ENCODE results near the gene ETV5.

The ETV5 gene

DNA sequence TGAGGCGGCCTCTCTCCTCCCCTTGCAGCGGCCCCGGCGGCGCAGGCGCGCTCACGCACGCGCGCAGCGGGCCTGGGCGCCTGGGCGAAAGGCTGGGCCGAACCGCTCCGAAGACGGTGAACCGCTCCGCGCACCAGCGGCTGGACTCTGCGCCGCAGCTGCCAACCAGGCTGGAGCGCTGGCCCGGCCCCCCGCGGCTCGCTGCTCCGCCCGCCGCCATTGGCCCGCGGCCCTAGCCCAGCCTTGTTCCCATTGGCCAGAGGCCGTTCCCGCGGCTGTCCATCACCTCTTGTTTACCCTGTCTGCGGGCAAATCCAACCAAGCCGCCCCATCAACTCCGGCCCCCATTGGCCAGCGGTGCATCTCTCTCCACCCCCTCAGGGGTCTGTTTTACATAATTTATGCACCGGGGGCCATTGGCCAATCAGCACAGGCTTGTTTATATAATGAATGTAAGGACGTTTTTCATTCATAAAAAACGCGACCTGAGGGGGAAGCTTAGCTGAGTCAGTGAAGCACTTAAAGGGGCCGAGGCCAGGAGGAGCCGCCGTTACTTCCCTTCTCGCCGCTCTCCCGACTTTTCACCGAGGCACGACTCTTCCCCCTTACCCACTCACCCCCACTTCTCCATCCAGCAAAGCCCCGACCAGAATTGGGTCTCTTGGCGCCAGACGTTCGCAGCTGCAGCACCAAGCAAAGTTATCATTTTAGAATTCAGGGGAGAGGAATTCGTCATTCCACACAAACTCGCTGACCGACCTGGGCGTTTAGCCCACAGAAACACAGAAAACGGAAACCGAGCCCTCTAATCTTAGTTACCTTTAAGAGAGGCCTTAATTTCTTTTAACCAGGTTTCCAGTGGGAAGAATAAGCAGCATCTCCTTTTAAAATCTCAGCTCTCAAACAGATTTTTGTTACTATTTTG is at the start of gene ETV5:
TSS of gene ETV5 (minus strand) at position 149 of the 925 bp plus-strand sequence. CDS start 3,221 bp downstream, outside the sequence.
- DNase-seq, result peak; percentile 100

DNA sequence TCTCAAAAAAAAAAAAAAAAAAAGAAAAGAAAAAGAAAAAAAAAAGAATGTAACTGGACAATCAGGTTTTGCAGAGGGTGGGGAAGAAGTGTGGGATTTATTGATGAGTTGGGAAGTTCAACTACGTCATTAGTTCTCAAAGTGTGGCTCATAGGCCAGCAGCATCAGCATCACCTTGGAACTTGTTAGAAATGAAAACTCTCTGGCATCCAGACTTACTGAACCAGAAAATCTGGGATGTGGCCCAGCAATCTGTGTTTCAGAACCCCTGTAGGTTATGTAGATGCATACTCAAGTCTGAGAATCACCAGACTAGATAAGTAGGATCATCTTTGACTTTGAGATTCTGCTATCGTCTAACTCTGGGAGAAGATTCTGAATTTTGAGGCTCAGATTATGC is 45.8 kb upstream of the ETV5 start:
- no peak for DNase-seq

DNA sequence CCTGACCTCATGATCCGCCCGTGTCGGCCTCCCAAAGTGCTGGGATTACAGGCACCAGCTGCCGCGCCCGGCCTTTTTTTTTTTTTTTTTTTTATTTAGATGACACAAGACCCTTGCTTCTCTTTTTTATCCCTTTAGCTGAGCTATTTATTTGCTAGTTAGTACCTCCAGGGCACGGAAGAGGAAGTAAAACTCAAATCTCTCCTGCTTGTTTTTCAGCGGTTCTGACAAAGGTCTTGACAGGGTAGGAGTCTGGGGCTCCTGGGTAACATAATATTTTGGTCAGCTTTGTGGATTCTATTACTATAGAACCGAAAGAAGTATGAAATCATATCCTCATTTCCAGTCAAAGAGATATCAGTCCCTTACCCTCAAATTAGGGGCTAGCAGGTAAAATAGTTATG is 44.0 kb upstream of the ETV5 start:
- no peak for DNase-seq

DNA sequence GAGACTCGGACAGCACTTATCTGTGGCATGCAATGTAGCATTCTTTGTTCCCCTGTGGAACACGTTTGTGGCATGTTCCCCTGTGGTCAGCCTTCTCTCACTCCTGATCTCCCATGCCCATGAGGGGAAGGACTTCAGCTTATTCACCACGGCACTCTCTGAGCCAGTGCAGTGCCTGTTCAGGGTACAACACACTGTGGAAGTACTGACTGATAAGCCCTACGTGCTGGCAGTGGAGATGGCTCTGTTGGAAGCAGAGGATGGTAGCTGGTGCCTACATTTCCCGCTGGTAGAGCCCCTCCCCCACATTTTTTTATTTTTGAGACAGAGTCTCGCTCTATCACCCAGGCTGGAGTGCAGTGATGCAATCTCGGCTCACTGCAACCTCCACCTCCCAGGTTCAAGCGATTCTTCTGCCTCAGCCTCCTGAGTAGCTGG is 43.5 kb upstream of the ETV5 start:
- DNase-seq, result no peak

DNA sequence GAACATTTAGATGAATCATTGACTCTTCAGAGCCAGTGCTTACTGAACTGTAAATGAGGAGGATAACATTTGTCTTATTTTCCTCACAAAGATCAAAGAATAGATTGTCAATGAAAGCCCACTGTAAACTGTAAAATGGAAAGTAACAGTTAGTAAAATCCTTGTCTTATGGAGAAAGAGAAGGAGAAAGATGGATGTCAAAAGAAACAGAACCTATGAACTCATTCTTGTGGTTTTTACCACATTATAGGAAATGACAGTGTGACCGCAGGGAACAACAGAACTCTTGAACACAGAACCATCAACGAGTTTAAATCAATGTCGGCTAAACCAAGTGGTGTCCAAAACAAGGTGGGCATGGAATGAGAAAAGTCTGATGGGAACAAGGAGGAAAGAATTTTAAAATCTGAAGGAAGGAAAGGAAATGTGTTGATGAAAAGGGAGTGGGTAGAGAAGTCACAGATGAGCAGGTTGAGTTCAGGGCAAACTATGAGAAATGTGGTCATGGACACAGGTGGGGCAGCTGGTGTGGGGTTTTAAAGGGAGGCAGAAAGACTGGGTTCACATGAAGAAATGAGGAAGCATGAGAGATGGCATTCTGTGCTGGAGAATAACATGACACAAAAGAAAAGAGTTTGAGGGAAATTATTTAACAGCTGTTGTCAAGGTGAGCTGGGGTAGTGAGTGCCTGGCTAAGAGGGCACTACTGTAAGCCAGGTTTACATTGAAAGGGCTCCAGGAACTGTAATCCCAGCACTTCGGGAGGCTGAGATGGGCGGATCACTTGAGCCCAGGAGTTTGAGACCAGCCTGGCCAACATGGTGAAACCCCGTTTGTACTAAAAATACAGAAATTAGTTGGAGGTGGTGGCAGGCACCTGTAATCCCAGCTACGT is 42.4 kb upstream of the ETV5 start:
- no peak for DNase-seq

DNA sequence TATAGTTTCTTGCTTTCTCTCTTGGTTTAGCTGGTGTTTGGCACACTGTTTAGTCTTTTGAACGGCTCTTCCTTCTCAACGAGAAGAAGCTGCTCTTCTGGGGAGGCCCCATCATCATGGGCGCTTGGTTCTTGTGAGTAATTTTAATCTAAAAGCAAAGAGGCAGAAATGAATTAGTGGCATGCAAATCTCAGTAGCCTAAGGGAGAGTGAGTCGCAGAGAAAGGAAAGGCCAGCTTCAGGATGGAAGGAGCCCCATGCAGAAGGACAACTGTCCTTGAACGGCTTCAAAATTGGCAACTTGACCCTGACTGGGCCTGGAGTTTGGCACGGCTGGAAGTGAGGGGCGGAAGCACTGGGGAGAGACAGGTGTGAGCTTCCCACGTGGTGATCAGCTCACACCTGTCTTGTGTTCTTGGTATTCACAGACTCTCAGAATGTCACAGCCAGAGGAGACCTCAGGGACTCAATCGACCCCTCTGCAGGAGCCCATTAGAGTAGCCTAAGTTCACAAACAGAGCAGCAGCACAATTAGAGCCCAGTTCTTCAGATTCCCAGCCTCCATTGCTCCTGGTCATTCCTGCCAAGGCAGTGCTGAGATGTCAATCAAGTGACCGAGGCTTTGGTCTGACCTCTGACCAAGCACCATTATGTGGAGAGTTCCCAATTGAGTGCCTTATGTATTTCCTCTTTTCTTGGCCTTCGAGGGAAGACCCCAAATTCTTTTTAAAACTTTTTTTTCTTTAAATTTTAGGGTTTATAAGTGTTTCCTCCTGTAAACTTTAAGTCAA is 41.3 kb upstream of the ETV5 start:
- DNase-seq, result no peak

DNA sequence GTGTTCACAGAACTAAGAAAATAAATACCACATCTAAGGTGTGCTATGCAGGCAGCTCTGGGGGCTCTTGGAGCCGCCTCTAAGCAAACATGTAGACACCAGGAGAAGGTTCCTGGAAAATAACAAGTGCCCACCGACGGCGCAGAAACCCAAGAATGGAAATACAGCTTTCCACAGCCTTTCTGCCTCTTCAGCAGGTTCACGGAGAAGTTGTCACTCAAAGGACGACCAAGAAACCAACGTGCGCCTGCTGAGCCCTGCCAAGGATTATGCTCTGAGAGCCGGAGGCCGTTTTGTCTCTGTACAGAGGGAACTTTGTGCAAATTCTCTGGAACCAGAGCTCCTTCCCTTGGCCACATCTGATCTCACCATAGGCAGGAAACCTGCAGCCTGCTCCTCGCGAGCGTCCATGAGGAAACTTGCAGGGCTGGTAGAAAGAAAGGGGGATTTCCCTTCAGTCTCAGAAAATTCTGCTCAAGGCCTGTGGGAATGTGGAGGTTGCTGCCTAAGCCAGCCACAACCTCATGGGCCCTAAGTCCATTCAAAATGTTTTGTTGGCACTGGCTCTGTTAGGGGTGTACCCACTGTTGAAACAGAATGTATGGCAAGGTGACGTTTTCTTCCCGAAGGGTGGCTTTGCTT is 40.6 kb upstream of the ETV5 start:
- no peak for DNase-seq

DNA sequence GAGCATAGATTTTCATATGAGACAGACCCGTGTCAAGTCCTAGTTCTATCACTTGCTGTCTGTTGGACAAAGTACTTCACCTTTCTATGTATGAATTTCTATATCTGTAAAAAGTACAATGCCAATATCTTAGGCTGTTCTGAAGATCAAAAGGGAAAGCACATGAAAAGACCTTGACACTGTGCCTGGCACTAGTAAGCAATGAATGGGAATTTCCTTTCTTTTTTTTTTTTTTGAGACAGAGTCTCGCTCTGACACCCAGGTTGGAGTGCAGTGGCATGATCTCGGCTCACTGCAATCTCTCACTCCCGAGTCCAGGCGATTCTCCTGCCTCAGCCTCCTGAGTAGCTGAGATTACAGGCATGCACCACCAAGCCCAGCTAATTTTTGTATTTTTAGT is 35.4 kb upstream of the ETV5 start:
- DNase-seq, result no peak

DNA sequence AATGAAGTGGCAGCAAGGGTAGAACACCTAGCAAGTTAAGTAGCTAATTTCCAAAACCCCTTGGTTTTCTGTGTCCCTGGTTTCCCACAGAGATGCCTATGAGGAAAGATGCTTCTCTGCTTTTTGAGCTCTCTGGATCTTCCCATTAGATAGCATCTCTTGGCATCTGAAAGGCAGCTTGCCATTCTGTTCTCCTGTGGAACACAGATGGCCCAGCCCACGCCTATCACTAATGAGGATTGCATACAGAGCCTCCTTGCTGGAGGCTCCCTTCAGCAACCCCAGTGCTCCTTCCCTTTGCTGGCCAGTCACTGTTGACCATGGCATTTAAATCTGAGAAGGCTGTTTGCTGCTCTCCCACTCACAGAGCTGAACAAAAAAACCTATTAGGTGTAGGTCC is 34.4 kb upstream of the ETV5 start:
- no peak for DNase-seq

DNA sequence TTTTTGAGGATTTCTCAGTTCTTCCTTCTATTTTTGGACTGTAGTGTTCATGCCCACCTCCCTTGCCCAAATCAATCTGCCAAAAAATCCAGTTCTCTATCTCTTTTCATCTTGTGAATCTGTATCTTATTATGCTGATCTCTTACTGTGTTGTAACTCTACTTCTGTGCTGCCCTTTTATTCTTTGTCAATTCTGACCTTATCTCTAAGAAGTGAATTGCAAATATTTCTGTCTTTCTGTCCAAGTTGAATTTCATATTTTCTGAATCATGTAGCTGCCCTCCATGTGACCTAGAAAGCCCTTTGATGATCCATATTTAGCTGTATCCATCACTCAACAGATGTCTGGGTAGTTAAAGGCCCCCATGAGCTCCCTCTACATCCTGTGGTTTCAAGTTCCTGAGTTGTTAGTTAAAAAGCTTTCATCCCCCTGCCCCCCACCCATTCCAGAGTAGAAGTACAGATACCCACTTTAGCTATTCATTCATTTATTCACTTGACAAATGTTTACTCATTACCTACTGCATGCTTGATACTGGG is 33.6 kb upstream of the ETV5 start:
- no peak for DNase-seq

DNA sequence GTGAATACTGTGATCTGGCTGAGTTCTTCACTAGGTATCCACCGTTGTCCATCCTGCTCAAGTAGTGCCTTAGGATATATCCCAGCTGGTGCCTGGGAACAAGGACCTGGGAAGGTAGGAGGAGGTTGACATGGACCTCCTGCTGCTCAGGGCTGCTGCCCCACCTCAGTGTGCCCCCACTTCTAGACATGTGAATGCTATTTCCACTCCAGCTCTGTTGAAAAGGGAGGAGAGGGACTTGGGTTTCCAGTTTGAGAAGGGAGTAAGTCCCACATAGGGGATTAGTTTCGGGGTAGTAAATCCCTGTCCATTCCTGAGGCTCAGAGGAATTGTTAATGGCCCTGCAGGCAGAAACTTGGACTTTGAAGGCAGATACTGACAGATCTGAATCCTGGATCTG is 32.9 kb upstream of the ETV5 start:
- DNase-seq, result no peak

DNA sequence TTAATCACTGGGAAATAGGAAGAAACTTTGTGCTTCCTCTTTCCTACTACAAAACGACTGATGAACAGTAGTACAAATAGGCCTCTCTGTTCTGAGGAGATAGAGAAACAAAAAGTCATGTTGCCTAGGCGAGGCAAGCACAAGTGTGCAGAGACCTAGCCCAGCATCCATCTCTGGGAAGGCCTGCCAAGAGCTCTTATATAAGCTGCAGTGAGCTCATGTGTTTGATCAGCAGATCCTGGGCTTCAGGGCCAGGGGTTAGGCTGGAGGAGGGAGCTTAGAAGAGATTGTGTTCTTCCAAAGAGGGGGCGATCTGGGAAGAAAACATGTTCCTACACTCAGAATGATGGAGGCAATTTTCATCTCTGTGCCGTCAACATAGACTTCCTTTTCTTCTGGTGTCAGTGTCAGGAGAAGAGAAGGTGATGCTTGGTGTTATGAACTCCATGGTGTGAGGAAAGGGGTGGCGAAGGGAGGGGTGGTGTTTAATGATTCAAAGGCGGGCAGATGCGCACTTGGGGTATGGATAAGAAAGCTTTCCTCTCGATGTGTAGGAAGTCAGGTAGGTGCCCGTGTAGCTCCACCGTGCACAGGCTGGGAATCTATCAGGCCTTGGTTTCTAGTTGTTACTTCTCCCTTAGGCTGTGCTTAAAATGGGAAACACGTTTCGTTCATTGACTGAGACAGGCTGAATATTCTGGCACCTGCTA is 29.5 kb upstream of the ETV5 start:
- no peak for DNase-seq

DNA sequence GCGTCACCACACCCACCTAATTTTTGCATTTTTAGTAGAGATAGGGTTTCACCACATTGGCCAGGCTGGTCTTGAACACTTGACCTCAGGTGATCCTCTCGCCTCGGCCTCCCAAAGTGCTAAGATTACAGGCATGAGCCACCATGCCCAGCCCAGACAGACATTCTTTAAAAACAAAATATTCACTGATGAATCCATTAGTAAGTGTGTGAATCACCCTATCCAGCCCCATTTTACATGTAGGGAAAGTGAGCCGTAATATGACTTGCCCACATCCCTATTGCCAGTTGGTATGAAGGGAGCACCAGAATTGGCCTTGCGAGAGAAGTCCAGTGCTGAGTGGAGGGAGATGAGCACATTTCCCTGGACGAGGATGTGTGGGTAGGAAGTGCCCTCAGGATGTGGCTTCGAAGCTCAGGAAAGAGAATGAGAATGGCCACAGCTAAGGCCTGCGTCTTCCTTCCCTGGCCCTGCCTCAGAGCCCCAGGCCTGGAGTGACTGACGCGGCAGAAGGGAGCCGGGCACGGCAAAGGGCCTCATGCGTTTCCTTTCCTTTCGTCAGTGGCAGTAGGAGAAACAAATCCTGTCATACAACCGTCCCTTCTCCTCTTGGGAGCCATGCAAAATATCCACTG is 28.3 kb upstream of the ETV5 start:
- DNase-seq, result no peak

DNA sequence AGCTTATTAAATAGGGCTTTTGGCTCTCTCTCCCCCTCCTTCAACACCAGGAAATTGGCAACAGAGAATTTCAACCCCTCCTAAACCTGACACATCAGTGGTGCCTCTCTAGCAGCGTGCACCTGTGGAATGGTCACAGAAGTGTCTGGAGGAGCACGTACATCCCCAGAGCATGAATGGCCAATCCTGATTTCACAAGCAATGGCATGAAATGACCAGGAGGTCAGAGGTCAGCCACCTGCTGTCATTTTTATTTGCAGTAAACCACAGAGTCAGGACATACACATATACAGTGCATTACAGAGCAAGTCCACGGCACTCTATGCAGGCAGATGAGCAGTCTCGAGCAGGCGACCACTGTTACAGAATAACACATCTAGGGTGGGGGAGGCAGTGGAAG is 25.1 kb upstream of the ETV5 start:
- no peak for DNase-seq

DNA sequence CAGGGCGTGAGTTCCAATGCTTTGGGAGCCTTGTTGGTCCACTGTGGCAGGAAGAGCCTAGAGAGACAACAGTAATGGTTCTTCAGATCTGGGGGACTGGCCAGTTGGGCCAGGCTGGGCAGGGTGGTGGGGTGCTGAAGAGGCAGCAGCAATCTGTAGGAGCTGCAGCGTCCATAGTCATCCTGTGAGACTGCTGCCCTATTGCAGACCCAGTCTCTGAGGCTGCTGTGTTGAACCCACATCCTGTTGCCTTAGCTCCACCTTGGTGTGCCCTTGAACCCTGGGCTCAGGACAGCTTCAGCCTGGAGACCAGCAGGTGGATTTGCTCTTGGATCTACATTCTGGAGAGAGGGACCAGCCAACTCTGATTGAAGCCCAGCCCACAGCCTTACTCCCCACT is 23.6 kb upstream of the ETV5 start:
- no peak for DNase-seq

DNA sequence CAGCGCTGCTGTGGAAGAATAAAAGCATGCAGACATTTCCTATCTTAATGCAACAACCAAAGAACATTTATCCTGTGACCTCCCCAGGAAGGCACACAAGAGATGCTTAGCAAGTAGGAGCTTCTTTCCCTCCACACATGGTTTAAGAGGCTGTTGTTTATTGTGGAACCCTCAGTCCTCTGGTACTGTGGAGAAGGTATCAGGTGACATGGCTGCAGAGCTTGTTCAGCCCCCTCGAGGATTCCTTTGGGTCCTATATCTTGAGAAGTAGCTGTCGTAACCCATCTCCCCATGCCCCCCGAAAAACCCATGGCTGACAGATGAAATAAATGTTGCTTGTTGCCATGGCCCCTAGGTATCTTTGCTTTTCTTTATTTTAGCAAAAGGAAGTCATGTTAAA is 20.3 kb upstream of the ETV5 start:
- DNase-seq, result no peak

DNA sequence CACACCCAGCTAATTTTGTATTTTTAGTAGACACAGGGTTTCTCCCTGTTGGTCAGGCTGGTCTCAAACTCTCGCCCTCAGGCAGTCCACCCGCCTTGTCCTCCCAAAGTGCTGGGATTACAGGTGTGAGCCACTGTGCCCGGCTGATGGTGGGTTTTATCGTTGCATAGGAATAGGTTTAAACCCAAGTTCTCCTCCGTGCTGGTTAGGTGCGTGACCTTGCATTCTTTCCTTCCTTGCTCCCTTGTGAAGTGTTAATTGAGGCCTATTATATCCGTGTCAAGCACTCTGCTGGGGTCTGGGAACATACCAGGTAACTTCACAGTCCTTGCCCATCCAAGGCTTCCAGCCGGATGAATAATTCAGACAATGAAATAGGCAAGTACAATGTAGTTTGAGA is 19.3 kb upstream of the ETV5 start:
- no peak for DNase-seq

DNA sequence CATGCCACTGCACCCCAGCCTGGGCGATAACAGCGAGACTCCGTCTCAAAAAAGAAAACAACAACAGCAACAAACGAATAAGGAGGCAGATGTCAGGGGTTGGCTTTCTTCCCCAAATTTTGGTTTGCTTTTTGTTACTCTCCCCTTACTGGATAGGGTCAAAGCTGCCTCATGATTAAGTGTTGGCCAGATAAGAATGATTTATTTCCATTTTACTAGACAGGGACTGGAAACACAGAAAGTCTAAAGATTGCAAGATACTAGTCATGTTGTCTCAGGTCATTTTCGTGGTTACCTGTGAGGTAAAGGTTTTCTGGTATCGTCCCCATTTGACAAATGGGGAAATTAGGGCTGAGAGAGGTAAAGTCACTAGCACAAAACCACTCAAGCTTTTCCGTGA is 18.6 kb upstream of the ETV5 start:
- DNase-seq, result no peak

DNA sequence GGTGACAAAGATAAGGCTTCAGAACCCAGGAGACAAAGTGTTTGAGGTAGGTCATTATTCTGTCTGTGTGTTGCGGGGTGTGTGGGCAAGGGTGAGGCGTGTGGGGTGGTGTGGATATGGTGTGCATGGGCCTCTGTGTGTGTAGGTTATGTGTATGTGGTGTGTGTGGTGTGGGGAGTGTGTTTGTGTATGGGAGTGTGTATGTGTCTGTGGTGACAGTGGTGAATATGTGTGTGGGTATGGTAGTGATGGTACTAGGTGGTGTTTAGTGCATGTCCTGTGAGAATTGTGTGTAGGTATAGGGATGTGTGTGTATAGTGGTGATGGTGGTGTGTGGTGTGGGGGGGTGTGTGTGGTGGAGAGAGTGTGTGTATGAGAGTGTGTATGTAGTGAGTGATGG is 16.2 kb upstream of the ETV5 start:
- DNase-seq, result no peak

DNA sequence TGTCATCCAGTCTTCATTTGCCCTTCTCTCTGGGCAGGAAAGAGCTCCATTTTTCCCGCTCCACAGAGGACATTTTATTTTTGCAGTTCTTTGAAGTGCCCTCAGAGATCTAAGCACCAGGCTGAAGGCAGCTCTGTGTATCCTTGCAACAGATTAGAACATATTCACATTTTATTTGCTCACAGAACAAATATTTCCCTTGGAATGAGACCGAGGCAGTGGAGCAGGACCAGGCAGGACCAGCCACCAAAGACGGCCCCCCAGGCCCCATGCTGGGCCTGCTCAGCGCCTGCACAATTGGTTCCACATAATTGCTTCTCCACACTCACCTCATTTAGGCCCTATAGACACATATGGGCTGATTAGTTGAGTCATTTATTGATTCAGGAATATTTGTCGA is 15.7 kb upstream of the ETV5 start:
- no peak for DNase-seq

DNA sequence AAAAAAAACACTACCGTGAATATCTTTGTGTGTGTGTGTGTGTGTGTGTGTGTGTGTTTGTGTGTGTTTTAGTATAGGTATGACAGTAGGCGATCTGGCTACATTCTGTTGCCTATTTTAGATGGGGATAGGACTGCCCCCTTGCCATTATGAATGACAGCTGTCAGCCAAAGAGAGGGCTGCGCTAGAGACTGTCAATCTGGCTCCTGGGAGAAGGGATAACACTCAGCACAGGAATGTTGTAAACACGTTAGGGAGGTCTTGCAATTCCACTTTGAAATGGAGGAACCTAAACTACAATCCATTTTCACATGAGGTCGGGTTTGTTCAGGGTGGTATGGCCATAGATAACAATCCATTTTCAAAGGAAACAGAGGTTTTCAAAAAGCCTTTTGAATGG is 14.1 kb upstream of the ETV5 start:
- no peak for DNase-seq
